ELR (cell line): ENCODE measurements around the gene ZNF451.
"Not testable (repeated sequence)": the region's sequence is repeated elsewhere in the genome, so short reads cannot be mapped to it uniquely, and the experiment has no call there.

Source experiments
- DNase-seq: peaks from one replicate; pipeline ENCODE4 v3.0.0-alpha.2; 2015; ENCODE audit warnings: low read depth

The ZNF451 gene, protein sequence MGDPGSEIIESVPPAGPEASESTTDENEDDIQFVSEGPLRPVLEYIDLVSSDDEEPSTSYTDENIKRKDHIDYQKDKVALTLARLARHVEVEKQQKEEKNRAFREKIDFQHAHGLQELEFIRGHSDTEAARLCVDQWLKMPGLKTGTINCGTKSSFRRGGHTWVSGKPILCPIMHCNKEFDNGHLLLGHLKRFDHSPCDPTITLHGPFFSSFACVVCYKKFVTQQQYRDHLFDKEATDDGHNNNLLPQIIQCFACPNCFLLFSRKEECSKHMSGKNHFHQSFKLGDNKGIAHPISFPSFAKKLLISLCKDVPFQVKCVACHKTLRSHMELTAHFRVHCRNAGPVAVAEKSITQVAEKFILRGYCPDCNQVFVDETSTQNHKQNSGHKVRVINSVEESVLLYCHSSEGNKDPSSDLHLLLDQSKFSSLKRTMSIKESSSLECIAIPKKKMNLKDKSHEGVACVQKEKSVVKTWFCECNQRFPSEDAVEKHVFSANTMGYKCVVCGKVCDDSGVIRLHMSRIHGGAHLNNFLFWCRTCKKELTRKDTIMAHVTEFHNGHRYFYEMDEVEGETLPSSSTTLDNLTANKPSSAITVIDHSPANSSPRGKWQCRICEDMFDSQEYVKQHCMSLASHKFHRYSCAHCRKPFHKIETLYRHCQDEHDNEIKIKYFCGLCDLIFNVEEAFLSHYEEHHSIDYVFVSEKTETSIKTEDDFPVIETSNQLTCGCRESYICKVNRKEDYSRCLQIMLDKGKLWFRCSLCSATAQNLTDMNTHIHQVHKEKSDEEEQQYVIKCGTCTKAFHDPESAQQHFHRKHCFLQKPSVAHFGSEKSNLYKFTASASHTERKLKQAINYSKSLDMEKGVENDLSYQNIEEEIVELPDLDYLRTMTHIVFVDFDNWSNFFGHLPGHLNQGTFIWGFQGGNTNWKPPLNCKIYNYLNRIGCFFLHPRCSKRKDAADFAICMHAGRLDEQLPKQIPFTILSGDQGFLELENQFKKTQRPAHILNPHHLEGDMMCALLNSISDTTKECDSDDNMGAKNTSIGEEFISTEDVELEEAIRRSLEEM

GRCh38 chr6:57089687-57090457, at the start of gene ZNF451:
Gene ZNF451, plus strand, starts transcription at chr6:57090188. Its CDS starts 66 bp downstream, at chr6:57090254.
- peak; percentile 98 for DNase-seq

DNA sequence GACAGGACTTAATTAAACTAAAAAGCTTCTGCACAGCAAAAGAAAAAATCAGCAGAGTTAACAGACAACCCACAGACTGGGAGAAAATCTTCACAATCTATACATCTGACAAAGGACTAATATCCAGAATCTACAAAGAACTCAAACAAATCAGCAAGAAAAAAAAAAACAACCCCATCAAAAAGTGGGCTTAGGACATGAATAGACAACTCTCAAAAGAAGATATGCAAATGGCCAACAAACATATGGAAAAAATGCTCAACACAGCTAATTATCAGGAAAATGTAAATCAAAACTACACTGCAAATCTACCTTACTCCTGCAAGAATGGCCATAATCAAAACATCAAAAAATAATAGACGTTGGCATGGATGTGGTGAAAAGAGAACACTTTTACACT, 45.9 kb upstream of the ZNF451 start:
- not testable (repeated sequence) for DNase-seq

DNA sequence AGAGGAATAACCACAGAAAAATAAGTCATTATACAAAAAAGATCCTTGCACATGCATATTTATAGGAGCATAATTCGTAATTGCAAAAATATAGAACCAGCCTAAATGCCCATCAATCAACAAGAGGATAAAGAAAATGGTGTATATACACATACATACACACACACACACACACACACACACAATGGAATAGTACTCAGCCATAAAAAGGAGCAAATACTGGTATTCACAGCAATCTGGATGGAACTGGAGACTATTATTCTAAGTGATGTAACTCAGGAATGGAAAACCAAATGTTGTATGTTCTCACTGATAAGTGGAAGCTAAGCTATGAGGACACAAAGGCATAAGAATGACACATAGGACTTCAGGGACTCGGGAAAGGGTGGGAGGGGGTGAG, 45.4 kb upstream of the ZNF451 start:
- DNase-seq, result no peak

DNA sequence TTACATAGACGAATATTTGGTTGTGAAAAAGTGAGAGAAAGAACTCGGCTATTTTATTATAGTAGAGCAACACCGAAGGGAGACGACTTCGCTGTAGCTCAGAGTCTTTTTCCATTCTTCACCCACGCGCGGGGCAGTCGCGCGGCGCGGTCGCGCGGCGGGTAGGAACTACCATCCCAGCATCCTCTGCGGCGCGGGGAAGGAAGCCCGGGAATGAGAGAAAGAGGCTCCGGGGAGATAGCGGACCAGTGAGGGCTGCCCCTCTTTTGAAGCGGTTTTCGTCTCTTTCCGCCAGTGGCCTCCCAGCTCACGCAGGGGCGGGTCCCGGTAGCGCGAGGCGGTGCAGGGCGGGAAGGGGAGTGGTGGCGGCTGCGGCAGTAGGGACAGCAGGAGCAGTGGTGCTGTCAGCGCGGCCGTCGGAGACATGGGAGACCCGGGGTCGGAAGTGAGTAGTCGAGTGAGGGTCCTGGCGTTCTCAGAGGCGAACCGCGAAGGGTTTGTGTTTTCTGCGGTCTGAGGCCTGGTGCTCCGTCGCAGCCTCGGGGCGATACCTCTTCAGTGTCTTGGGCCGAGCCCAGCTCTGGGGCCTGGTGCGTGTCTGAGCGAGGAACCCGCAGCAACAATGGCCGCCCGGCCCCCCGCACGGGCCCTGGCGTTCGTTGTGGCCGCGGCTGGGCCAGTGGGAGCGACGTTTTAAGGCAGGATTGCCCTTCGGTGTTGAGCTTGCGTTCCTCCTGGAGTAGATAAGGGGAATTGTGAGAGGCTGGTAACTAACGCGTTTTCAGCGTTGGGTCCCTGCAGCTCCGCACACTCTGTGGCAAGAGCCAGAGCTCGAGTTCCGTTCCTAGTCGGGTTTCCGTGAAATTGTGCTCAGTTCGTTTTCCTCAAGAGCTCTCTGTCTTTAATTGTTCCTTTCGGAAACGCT, 43.4 kb upstream of the ZNF451 start, which contains the start of gene KIAA1586:
Gene KIAA1586 (plus strand): TSS at position 362 of the 925 bp plus-strand sequence. CDS start 63 bp downstream, at position 425.
- DNase-seq, result peak; percentile 96

GRCh38 chr6:57047257-57047585, 42.8 kb upstream of the ZNF451 start:
- not testable (repeated sequence) for DNase-seq

- DNase-seq, result not testable (repeated sequence)
These were observed 42.1 kb upstream of the ZNF451 start for GRCh38 chr6:57047859-57048258.

GRCh38 chr6:57048577-57048976, 41.4 kb upstream of the ZNF451 start:
- DNase-seq, result peak; percentile 58

DNA sequence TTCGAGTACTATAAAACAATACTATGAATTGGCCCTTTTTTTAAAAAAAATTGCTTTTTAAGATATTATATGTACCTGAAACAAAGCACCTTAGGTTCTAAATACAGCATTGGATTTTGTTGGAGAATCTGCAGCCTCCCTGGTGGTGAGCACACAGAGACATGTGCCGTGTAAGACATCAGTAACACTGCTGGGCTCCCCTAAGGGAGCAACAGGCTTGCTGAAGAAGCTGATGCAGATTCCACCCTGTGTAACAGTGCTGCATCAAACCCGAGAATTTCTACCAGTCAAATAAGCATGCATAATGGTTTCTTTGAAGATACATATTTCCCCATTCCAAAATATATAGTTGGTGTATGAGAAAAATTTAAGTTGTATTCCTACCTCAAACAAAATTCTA, 26.1 kb upstream of the ZNF451 start:
- DNase-seq, result no peak

DNA sequence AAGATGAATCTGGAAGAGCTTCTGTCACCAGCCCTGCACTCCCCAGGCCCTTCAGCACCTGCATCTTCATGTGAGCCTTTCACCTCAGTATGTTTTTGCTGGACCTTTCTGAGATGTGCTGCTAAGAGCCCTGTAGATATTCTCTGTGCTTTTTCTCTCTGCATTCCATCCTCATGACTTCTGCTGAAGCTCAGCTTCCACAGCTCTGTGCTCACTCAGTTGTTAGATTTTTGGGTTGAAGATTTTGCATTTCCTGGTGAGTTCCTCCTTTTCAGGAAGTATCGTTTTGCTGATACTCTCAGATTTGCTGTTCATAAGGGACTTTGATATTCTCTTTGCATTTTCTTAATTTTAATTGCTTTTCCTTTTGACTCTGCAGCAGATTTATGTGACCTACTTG, 25.2 kb upstream of the ZNF451 start:
- peak; percentile 41 for DNase-seq

- no peak for DNase-seq
These were observed 21.9 kb upstream of the ZNF451 start for GRCh38 chr6:57068061-57068460.

DNA sequence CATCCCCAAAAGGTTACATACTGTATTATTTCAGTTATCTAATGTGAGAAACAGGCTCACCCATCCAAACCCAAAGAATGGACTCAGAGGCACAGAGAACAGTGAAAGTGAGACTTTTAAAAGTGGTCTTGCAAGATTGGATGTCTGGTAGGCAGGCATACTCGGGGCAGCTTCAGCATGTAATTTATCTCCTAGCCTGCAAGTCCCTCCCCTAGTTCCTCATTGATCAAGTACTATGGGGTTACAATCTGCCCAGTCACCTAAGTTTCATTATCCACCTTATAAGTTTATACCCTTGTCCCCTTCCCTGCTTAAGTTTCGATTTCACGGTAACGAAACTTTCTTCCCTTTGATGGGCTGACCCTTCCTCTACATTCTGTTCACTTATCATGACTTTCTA, 20.8 kb upstream of the ZNF451 start:
- DNase-seq, result no peak

- no peak for DNase-seq
These were observed 20.1 kb upstream of the ZNF451 start for GRCh38 chr6:57069920-57070331.

DNA sequence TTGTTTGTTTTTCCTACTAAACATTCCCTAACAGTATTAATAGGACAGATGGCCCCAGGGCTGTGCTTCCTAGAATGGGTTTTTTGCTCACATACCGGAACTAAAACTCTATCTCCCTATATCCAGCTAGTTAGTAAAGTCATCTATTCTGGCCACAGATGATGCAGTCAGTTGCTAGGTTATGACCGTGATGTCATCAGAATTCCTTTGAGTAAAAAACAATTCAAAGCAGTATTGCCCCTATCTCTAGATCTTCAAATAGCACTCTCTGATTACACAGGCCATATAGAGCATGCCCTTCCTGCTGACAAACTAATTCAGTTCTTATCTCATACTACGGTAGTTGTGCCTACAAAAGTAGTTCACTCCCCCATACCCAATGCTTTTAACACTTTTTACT, 17.9 kb upstream of the ZNF451 start:
- no peak for DNase-seq

DNA sequence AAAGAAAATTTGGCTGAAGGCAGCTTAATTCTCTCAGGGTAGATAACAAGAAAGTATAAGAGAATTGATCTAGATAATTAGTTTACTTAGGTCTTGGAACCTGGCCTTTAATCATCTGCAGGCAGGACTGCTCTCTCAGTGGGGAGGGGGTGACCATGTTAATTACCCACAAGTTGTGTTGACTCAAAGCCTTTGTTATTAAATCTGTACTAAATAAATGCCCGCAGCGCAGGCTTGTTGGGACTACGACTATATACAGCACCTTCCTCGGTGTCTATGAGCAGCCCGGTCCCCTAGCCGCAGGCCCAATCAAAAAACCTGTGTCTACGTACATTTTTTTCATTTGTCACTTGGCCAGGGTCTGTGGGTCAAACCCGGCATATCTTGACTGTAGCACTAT, 15.6 kb upstream of the ZNF451 start:
- DNase-seq, result no peak

DNA sequence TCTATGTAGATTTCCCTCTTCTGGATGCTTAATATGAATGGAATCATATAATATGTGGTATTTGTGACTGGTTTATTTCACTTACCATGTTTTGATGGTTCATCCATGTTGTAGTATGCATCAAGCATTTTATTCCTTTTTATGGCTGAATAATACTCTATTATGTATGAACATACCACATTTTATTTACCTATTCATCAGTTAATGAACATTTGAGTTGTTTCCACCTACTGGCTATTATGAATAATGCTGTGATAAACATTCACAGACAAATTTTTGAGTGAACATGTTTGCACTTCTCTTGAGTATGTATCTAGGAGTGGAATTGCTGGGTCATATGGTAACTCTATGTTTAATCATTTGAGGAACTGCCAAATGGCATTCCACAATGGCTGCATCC, 14.9 kb upstream of the ZNF451 start:
- DNase-seq, result peak; percentile 15

DNA sequence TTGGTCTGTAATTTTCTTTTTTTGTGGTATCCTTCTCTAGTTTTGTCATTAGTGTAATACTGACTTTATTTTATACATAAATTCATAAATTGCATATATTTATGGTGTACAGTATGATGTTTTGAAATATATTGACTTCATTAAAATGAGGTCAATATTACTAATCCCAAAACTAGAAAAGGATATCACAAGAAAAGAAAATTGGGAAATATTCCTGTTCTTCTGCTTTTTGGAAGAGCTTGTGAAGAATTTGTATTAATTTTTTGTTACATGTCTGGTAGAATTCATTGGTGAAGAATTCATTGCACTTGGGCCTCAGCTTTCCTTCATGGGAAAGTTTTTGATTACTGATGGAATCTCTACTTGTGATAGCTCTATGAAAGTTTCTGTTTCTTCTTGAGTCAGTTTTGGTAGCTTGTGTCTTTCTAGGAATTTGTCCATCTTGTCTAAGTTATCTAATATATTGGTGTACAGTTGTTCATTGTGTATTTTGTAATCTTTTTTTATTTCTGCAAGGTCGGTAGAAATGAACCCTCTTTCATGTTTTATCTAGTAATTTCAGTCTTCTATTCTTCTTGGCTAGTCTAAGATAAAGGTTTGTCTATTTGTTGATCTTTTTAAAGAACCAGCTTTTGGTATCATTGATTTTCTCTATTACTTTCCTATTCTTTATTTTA, 11.3 kb upstream of the ZNF451 start:
- no peak for DNase-seq

DNA sequence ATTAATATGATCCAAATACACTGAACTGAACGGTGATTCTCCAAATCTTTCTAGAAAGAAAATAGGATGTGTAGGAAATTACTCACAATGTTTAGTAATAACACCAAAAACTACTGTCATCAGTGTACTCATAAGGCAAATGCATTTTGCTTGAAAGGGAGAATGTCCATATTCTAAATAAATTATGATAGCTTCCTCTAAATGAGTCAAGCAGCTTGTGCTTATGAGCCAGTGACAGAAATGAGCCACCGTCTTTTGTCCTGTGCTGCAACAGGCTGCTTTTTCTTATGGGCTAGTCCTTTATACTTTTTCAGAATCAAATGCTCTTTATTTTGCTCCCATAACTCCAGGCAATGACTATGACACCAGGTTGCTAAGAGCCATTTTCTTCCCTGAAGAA, 4.5 kb upstream of the ZNF451 start:
- peak; percentile 58 for DNase-seq

DNA sequence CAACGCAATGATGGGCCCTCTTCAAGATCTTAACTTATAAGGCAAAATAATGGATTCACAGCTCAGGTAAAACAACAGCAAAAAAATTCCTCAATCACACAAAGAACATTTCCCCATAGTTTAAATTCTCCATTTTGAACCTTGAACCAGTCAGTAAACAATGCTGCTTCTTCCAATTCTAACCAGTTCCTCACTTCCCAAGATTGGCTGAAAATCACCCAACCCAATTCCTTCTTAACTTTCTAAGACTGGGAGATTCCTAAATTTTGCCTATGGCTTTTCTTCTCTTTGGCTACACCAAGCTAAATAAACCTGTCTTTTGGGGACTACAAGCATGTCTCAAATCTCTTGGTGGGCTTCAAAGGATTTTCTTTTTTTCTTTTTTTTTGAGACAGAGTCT, 3.1 kb upstream of the ZNF451 start:
- no peak for DNase-seq

DNA sequence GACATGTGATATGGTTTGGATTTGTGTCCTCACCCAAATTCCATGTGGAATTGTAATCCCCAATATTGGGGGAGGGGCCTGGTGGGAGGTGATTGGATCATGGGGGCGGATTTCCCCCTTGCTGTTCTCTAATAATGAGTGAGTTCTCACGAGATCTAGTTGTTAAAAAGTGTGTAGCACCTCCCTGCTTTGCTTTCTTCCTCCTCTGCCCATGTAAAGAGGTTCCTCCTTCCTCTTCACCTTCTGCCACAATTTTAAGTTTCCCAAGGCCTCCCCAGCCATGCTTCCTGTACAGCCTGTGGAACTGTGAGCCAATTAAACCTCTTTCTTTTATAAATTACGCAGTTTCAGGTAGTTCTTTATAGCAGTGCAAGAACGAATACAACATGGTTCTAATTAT, 2.1 kb upstream of the ZNF451 start:
- no peak for DNase-seq

DNA sequence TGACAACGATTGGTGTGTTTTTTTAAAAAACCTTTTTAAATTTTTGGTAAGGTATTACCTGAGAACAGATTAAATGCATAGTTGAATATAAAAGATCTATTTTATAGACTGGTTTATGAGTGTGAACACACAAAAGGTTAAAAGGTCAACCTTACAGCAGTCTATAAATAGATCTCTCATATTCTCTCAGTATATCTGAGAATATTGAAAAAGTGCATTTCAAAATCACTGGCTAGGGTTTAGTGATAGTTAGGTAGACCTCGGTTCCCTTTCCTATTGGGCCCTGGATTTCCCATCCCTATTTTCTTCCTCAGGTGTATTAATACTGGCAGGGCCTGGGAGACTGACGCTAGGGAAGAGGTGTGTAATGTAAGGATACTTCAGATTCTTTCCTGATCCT, 723 bp upstream of the ZNF451 start:
- no peak for DNase-seq
